Measurements from ENCODE around the gene SPAG16. TPM values are rescaled to one million over a fixed set of nuclear protein-coding genes. Genes with fewer than 3 reads are reported as not detected.

Gene SPAG16
- total RNA-seq, 4 donors from 2014 or later = 34.1 to 59.3 (median 46.8) TPM

DNA sequence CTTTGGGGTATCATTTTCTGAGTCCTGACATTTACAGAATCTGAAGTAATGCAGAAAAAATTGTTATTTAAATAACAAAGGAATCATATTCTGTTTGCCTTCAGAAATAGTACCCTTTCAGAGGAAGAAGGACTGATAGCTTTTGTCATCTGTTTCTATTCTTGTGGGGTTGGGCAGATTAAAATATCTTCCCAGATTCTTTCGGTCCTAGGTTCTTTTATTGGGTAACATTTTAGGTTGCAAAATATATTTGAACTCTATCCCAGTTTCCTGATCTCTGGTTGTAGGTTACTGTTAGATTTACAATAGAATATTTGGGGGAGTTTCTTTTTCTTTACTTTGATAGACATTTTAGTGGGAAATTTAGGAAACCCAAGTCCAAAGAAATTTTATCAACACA, 550.5 kb downstream of the SPAG16 start:
- no peaks in the 10 kb centered on the region for H3K4me1 ChIP-seq
- no peak overlapping the region for H3K27ac ChIP-seq
- DNase-seq = no peak
- intact Hi-C loops (cut with DNase I) = no loop called here
- no peaks in the 10 kb centered on the region for H3K36me3 ChIP-seq
- no peak overlapping the region for H3K4me3 ChIP-seq (replicated peaks in 1 of 3)
- TF ChIP-seq, protein P1, sequence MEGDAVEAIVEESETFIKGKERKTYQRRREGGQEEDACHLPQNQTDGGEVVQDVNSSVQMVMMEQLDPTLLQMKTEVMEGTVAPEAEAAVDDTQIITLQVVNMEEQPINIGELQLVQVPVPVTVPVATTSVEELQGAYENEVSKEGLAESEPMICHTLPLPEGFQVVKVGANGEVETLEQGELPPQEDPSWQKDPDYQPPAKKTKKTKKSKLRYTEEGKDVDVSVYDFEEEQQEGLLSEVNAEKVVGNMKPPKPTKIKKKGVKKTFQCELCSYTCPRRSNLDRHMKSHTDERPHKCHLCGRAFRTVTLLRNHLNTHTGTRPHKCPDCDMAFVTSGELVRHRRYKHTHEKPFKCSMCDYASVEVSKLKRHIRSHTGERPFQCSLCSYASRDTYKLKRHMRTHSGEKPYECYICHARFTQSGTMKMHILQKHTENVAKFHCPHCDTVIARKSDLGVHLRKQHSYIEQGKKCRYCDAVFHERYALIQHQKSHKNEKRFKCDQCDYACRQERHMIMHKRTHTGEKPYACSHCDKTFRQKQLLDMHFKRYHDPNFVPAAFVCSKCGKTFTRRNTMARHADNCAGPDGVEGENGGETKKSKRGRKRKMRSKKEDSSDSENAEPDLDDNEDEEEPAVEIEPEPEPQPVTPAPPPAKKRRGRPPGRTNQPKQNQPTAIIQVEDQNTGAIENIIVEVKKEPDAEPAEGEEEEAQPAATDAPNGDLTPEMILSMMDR (IDR thresholded peaks at IDR 0.05) = no peak
- no peak for TF ChIP-seq POLR2A (IDR thresholded peaks at IDR 0.05)
- H3K27me3 ChIP-seq = no peaks in the 10 kb centered on the region
- WGBS, 2 donors = 76 to 78% methylated on average over 1 of the region's 1 CpG
- no peaks in the 10 kb centered on the region for H3K9me3 ChIP-seq

DNA sequence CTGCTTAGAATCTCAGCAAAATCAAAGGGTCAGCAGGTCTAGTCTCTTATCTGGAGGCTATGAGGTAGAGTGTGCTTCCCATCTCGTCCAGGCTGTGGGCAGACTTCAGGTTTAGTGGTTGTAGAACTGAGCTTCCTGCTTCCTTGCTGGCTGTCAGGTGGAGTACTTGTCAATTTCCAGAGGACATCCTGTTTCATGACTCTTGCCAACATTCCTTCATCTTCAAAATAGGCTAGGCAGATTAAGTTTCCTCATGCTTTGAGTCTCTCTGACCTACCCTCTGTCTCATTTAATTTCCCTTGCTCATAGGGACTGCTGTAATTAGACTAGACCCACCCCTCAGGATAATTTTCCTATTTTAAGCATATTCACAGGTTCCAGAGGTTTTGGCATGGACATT, 562.6 kb downstream of the SPAG16 start:
- H3K27ac ChIP-seq = no peak overlapping the region
- 58 to 67% methylated on average over 1 of the region's 1 CpG for WGBS, 2 donors
- H3K27me3 ChIP-seq = no peaks in the 10 kb centered on the region

DNA sequence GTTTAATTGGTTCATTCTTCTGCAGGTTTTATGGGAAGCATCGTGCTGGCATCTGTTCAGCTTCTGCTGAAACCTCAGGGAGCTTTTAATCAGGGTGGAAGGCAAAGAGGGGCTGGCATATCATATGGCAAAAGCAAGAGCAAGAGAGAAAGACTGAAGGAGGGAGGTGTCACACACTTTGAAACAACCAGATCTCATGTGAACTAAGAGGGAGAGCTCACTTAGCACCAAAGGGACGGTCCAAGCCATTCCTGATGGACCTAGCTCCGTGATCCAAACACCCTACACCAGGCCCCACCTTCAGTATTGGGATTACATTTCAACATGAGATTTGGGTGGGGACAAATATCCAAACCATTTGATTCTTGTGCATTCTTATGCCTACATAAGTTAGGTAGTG, 563.1 kb downstream of the SPAG16 start:
- intact Hi-C loops (cut with DNase I) = no loop called here
- Histone ChIP-seq H3K27ac (no peak overlapping the region), H3K9me3 (no peaks in the 10 kb centered on the region), H3K36me3 (no peaks in the 10 kb centered on the region), H3K4me3 (replicated peaks in 1 of 3) (no peak overlapping the region), H3K27me3 (no peaks in the 10 kb centered on the region), H3K4me1 (no peaks in the 10 kb centered on the region)
- TF ChIP-seq, protein P1 (IDR thresholded peaks at IDR 0.05) = no peak
- no peak for TF ChIP-seq POLR2A (IDR thresholded peaks at IDR 0.05)
- DNase-seq = no peak
- WGBS, 2 donors = 86 to 92% methylated on average over 3 of the region's 3 CpGs

More for the DNA sequence above, 562.6 kb downstream of the SPAG16 start:
- Histone ChIP-seq H3K9me3 (no peaks in the 10 kb centered on the region), H3K4me1 (no peaks in the 10 kb centered on the region), H3K4me3 (replicated peaks in 1 of 3) (no peak overlapping the region), H3K36me3 (no peaks in the 10 kb centered on the region)
- intact Hi-C loops (cut with DNase I) = no loop called here
- DNase-seq = no peak
- TF ChIP-seq, protein P1 (IDR thresholded peaks at IDR 0.05) = no peak
- TF ChIP-seq POLR2A (IDR thresholded peaks at IDR 0.05) = no peak

DNA sequence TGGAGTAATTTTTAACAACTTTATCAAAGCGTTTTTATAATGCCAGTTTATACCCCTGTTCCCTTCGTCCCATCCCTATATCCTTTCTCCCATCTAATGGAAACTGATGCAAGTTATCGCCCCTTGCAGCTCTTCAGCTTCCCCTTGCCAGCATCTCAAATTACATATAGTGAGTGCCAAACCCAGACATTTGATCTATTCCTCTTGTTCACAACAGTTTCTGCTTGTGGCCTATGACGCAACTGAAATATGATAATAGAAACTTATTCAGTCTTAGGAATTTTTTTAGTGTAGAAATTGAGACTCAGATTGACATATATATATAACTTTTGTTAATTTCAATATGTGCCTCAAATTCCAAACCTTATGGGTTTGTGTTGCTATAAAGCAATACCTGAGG, 564.4 kb downstream of the SPAG16 start:
- DNase-seq = no peak
- Histone ChIP-seq H3K9me3 (no peaks in the 10 kb centered on the region), H3K27ac (no peak overlapping the region), H3K27me3 (no peaks in the 10 kb centered on the region), H3K4me1 (no peaks in the 10 kb centered on the region), H3K36me3 (no peaks in the 10 kb centered on the region), H3K4me3 (replicated peaks in 1 of 3) (no peak overlapping the region)
- intact Hi-C loops (cut with DNase I) = no loop called here
- TF ChIP-seq, protein P1 (IDR thresholded peaks at IDR 0.05) = no peak
- TF ChIP-seq POLR2A (IDR thresholded peaks at IDR 0.05) = no peak
- 59 to 73% methylated on average over 4 of the region's 4 CpGs for WGBS, 2 donors

DNA sequence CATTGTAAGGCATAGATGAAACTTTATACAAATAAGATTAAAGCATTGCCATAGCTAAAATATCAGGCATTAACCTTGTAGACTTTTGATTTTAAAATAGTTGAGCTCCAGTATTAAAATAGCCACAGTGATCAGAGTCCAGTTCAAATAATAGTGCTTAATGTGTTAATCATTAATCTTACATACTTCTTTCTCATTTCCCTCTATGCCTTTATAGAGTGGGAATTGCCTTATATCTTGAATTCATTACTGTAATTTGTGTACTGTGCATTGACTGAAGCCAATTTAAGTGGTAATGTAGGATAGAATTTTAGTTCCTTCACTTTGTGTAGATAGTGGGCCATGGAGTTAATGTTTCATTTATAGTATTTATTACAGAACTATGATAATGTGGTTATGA, 577.4 kb downstream of the SPAG16 start:
- no peak for TF ChIP-seq POLR2A (IDR thresholded peaks at IDR 0.05)
- TF ChIP-seq, protein P1 (IDR thresholded peaks at IDR 0.05) = no peak
- intact Hi-C loops (cut with DNase I) = no loop called here
- Histone ChIP-seq H3K4me1 (no peaks in the 10 kb centered on the region), H3K4me3 (replicated peaks in 1 of 3) (no peak overlapping the region), H3K9me3 (no peaks in the 10 kb centered on the region), H3K36me3 (no peaks in the 10 kb centered on the region), H3K27me3 (no peaks in the 10 kb centered on the region), H3K27ac (no peak overlapping the region)
- DNase-seq = no peak
